GM04504 (cell line): ENCODE measurements around the gene VEZT.
"Not testable (repeated sequence)": the region's sequence is repeated elsewhere in the genome, so short reads cannot be mapped to it uniquely, and the experiment has no call there.

Experiments
- DNase-seq: peaks from one replicate; pipeline ENCODE4 v3.0.0-alpha.2; 2012; ENCODE audit warnings: low read depth

VEZT gene

GRCh38 chr12:95257541-95257940, 39.9 kb downstream of the VEZT start:
- no peak for DNase-seq

DNA sequence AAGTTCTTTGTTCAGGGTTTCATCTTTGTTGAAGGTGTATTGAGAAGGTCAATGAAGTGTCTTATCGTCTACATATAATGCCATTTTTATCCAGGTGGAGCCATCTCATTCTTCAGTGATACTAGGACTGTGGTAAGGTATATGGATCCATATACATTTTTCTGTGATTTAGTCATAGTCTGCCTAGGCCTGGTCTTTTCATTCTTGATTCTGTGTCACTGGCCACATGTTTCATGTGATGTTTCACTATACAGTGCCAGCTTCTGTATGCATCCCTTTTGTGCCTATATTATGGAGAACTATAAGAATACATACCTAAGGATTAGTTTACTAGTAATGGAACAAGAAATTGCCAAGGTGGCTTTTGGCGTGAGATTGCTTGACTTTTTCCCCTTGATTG, 40.5 kb downstream of the VEZT start:
- DNase-seq, result no peak

DNA sequence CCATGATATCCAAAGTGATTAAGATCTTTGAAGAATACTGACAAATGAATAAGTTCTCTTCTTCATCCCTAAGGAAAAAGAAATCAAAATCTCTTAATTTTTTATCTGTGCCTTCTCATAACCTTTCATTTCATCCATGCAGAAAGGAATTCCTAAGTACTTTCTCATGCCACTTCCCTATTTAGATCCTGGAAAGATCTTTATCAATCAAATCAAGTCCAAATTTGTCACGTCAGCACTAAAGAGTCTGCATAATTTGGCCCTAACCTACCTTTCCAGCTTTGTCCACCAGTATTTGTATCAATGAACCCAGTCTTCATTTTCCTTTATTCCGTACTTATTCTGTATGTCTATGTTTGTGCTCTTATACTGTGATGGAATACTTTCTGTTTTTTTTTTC, 41.2 kb downstream of the VEZT start:
- no peak for DNase-seq

GRCh38 chr12:95259368-95259767, 41.8 kb downstream of the VEZT start:
- no peak for DNase-seq

DNA sequence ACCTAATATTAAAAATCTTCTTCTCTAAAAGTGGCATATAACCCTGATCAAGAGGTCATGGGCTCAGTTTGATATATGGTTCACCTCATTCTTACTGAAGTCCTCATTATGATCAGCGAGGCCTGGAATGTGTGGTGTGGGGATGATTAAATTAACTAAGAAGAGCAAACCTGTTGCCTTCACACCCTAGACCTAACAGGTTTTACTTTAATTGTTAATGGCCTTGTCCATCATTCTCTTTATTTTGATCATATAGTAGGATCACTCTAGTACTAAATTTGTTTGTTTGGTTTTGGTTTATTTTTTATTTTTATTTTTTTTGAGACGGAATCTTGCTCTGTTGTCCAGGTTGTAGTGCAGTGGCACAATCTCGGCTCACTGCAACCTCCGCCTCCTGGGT, 43.5 kb downstream of the VEZT start:
- no peak for DNase-seq

DNA sequence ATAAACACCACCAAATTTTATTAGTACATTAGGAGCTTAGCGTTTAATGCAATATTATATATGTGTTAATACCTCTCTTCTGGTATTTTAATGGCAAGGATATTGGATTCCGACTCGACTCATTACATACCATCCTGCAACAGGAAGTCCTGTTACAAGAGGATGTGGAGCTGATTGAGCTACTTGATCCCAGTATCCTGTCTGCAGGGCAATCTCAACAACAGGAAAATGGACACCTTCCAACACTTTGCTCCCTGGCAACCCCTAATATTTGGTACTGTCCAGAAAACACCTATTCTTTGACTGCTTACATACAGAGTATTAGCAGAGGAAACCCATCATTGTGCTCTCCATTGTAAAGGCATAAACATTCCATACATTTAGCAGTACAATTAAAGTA, 45.2 kb downstream of the VEZT start:
- DNase-seq, result no peak

GRCh38 chr12:95265765-95266164, 48.2 kb downstream of the VEZT start:
- DNase-seq, result no peak

GRCh38 chr12:95266254-95266653, 48.6 kb downstream of the VEZT start:
- DNase-seq, result no peak

GRCh38 chr12:95269892-95270291, 52.3 kb downstream of the VEZT start:
- DNase-seq, result no peak

- no peak for DNase-seq
Observed at GRCh38 chr12:95271465-95271864, 53.9 kb downstream of the VEZT start.

DNA sequence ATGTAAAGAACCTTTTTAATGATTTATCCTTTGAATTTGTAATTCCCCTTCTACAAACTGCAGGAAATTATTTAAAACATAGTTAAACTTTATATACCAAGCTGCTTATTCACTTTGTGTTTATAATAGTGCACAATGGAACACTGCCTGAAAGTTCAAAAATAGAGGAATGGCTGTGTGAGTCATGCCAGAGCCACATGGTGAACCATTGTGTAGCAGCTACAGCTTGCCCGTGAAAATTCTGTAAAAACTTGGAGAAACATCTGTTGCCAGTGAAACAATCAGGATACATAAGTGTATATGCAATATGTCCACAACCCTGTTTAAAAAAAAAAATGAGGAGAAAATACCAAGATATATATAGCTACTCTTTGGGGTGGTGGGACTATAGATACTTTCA, 59.5 kb downstream of the VEZT start:
- DNase-seq, result peak; percentile 73

- no peak for DNase-seq
Observed at GRCh38 chr12:95279856-95280255, 62.2 kb downstream of the VEZT start.

- DNase-seq, result no peak
Observed at GRCh38 chr12:95282266-95282665, 64.7 kb downstream of the VEZT start.

DNA sequence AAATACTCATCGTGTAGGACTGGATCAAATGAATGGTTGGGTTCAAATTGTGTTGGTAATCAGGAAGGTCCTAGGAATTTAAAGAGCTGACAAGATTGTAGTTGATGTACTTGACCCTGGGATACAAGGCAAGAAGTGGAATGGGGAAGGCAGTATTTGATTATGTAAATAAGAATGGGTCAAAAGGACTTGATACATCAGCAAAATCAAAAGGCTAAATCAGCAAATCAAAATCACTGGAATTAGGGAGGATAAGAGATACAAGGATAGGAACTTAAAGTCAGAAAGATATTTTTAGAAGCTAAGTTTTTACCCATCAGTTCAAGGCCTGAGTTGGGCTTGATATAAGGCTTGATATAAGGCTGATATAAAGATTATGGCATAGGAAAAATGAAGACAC, 65.8 kb downstream of the VEZT start:
- no peak for DNase-seq

- DNase-seq, result no peak
Observed at GRCh38 chr12:95286713-95287112, 69.1 kb downstream of the VEZT start.

DNA sequence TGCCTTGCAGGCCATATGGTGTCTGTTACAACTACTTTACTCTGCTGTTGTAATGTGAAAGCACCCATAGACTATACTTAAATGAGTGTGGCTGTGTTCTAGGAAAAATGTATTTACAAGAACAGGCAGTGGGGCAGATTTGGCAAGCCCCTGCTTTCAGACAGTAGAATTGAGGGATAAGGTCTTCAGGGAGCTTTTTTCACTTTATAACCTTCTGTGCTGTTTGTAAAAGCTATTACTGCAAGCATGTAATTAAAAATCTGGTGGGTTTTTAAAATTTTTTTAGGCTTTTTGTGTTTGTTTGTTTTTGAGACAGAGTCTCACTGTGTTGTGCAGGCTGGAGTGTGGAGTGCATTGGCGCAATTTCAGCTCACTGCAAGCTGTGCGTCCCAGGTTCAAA, 73.9 kb downstream of the VEZT start:
- no peak for DNase-seq

DNA sequence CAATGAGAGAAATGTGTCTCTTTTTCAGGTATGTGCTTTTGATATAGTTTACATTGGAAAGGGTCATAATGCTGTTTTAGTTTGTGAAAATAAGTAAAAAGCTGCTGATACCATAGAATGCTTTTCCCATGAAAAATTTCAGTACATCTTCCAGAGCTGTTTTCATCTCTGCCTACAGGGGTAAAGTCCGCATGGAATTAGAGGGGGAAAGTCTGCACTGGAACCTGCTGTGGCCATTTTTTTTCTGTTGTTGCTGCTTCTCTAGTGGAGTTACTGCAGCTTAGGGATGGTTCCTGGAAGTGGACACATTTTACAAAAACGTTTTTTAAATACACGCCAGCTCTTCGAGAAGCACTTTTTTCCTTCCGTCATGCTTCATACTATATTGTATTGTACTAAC, 81.3 kb downstream of the VEZT start:
- DNase-seq, result no peak

DNA sequence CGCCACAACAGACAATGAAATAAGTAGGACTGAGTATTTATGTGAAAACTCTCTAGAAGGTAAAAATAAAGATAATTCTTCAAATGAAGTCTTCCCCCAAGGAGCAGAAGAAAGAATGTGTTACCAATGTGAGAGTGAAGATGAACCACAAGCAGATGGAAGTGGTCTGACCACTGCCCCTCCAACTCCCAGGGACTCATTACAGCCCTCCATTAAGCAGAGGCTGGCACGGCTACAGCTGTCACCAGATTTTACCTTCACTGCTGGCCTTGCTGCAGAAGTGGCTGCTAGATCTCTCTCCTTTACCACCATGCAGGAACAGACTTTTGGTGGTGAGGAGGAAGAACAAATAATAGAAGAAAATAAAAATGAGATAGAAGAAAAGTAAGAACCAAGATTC, 82.7 kb downstream of the VEZT start:
- DNase-seq, result no peak

DNA sequence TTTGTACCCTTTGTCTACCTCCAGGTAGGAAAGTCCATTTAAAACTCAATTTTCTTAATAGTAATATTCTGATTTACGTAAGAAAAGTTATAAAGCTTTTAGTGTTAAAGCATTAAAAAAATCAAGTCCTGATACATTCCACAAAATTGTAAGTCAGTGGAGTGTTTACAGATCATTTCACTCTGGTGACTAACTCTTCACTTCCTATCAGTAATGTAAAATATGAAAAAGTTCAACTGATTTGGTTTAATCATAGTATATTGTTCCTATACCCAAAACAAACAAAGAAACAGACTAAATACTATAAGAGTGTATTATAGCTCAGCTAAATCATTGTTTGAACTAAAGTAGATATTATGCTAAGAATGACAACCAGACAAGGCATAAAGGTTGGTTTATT, 85.9 kb downstream of the VEZT start:
- no peak for DNase-seq

- DNase-seq, result no peak
Observed at GRCh38 chr12:95304673-95305198, 87.1 kb downstream of the VEZT start.

DNA sequence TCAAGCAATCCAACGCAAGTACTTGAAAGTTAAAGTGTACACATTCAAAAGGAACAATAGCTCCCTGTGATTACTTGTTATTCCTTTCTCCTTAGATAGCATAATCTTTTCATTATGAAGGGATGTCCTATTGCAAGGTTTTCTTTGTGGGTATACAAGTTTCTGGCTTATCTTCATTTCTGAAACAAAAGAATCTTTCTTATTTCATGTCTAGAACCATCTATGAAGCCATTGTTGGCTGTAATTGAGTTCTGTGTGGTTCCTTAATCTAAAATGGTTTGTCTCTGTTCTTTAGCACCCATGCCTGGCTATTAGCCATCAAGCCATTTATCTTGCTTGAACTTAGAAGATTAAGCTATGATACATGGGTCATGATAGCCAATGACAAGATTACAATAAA, 95.0 kb downstream of the VEZT start:
- no peak for DNase-seq

DNA sequence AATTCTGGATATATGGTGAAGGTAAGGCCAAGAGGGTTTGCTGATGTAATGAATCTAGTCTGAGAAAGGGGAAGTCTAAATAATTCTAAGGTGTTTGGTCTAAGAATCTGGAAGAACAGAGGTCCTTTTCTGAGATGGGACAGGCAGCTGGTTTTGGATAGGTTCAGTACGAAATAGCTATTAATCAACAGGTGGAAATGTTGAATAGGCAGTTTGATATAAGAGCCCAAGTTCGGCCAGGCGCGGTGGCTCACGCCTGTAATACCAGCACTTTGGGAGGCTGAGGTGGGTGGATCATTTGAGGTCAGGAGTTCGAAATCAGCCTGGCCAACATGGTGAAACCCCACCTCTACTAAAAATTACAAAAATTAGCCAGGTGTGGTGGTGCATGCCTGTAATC, 97.1 kb downstream of the VEZT start:
- not testable (repeated sequence) for DNase-seq

GRCh38 chr12:95316798-95317197, 99.2 kb downstream of the VEZT start:
- DNase-seq, result no peak

- no peak for DNase-seq
Observed at GRCh38 chr12:95318071-95318545, 100.5 kb downstream of the VEZT start.
